Renal pelvis (tissue), 4 donors: Measurements from ENCODE around the gene MVD. TPM values are rescaled to one million over a fixed set of nuclear protein-coding genes. Genes with fewer than 3 reads are reported as not detected.
"Not testable (repeated sequence)": the region's sequence is repeated elsewhere in the genome, so short reads cannot be mapped to it uniquely, and the experiment has no call there.

ENCODE experiments used
- DNase-seq: peaks from one replicate; pipeline ENCODE4 v3.0.0-alpha.2; 2013
- polyA plus RNA-seq, 3 donors: library from polyadenylated mRNA; unstranded; fragments of 120-200 nt; gene quantifications; one replicate each; pipeline ENCODE4 v1.2.1, GENCODE V29; 2013; ENCODE audit not compliant: insufficient read length in 3 of 3

Gene MVD
- polyA plus RNA-seq, 3 donors, result 41.0 to 49.1 (median 41.4) TPM

DNA sequence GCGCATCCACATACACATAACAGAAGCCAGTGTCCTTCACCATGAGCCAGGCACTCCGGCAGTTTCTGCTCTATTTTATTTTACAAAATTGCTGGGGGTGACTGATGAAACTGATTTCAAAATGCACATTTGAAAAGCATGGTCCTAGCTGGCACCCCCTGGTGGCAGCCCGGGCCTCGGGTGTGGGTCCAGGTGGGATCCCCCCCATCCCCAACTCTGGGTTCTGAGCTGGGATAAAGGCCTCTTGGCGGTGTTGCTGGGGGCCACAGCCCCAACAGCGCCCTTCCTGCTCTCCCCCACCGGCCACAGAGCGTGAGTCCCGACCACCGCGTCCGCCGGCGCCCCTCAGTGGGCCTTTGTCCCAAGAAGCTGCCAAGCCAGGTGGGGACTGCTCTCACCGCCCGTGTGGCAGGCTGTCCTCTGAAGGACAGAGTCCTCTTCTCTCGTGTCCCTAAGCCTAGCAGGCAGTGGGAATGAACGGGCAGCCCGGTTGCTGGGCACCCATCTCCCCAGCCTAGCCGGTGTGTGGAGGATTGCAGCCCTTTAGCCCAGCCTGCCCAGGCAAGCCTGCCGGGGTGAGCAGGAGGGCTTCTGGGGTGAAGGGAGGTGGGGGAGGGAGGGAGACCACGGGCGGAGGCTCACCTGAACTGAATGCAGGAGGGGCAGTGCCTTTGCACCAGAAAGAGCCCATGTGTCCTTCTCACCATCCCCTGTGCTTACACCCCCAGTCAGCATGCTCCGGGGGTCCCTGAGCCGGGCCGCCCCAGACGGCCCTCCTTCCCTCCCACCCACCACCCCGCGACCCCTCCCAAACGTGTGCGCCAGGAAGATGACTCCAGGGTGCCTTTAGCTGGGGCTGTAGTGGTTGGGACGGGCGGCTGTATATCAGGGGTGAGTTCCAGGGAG lies 22.5 kb upstream of the MVD start:
- no peak for DNase-seq

DNA sequence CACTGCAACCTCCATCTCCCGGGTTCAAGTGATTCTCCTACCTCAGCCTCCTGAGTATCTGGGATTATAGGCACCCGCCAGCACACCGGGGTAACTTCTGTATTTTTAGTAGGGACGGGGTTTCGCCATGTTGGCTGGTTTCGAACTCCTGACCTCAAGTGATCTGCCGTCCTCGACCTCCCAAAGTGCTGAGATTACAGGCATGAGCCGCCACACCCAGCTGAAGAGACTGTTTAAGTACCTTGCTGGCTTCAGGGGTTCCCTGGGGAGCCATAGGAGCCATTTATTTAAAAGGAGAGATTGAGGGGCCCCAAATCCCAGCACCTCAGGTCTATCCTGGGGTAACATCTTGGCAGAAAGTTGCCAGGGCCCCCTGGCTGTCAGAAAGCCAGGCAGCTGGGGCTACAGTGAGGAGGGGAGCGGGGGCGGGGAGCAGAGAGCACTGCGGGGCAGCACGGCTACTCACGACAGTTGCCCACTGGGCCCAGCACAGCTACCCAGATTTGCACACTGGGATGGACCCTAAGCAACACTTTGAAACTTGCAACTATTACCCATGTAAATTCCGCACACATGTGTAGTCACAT lies 21.8 kb upstream of the MVD start:
- DNase-seq, result no peak

- no peak for DNase-seq
These were observed 19.0 kb upstream of the MVD start for GRCh38 chr16:88681709-88682451.

GRCh38 chr16:88681084-88681680 lies 18.3 kb upstream of the MVD start:
- no peak for DNase-seq

DNA sequence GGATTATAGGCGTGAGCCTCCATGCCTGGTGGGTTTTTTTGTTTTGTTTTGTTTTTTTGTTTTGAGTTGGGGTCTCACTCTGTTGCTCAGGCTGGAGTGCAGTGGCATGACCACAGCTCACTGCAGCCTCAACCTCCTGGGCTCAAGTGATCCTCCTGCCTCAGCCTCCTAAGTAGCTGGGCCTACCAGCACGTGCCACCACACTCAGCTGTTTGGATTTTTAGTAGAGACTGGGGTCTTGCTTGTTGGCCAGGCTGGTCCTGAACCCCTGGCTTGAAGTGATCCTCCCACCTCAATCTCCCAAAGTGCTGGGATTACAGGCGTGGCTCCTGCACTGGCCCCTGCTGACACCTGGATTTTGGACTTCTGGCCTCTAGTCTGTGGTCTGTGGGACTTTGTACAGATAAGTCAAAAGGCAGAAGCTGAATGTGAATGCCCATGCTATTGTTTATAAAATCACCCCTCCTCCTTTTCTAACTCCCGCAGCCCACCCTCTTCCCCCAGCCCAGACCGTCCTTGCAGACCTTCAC lies 17.7 kb upstream of the MVD start:
- no peak for DNase-seq

- DNase-seq, result no peak
These were observed 15.5 kb upstream of the MVD start for GRCh38 chr16:88678224-88678979.

DNA sequence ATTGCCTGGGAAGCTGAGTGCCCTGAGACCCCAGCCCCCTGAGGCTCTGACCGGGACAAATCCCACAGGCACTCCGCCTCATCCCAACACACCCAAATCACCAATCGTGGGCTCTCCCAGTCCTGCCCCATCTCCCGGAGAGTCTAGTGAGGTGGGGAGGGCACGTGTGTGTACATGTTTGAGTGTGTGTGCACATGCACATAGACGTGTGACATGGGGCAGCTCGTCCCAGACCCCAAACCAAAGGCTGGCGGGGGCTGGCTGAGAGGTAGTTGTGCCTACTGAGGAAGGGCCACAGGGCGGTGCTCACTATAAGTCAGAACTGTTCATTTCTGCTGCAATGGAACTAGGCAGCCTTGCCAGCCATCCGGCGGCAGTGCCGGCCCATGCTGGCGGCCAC lies 14.8 kb upstream of the MVD start:
- no peak for DNase-seq

DNA sequence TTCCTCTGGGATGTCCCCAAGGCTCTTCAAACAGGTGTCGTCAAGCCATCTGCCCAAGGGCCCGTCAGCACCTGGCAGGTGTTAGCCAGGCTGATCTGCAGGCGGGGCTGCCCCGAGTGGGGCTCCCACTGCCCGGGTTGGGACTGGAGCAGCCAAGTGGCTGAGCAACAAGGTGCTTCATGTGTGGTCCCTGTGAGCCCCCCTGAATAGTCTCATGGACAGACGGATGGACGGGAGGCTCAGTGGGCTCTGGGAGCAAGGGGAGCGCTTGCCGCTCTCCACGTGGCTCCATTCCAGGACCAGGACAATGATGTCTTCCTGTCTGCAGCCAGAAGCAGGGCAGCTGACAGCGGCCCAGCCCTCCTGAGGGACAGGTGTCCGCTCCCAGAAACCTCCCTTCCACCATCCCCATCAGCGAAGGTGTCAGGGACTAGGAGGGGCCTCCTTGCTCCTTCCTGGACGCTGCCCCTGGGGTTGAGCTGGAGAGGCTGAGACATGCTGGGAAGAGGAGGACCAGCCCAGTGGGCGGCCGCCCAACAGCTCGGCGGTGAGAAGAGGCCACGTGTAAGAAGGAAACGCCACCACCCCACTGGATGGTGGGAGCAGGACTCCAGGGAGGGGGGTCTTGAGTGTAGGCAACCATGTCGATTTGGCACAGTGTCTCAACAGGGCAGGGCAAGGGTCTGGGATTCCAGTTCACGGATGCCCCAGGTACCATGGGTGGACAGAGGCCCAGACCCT lies 13.8 kb upstream of the MVD start:
- DNase-seq, result no peak

GRCh38 chr16:88673716-88674379 lies 11.0 kb upstream of the MVD start:
- DNase-seq, result no peak

DNA sequence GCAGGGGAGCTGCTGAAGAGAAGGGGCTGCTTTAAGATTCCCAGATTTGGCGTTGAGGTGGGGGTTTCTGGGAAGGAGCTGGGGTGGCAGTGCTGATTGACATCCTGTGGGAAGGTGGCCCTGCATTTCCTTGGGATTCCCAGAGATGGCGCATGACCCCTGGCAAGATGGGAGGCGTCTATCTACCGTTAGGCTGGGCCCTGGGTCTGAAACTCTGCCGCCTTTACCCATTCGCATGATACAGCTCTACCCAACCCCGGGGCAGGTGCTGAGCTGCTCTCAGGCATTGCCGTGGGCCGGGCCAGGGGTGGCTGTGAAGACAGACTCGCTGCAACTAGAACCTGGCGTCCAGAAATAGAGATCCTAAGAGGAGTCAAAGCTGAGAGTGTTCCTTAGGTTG lies 9.9 kb upstream of the MVD start:
- no peak for DNase-seq

GRCh38 chr16:88671806-88672205 lies 8.9 kb upstream of the MVD start:
- DNase-seq, result no peak

- DNase-seq, result no peak
These were observed 7.1 kb upstream of the MVD start for GRCh38 chr16:88669980-88670379.

DNA sequence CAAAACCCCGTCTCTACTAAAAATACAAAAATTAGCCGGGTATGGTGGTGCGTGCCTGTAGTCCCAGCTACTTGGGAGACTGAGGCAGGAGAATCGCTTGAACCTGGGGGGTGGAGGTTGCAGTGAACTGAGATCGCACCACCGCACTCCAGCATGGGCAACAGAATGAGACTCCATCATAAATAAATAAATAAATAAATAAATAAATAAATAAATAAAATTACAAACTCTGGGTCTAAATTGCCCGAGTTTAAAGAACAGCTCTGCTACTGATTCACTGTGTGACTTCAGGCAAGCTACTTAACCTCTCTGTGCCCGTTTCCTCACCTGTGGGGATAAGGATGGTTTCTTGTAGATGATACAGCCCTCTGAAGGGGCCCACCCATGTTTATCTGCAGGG lies 6.6 kb upstream of the MVD start:
- not testable (repeated sequence) for DNase-seq

DNA sequence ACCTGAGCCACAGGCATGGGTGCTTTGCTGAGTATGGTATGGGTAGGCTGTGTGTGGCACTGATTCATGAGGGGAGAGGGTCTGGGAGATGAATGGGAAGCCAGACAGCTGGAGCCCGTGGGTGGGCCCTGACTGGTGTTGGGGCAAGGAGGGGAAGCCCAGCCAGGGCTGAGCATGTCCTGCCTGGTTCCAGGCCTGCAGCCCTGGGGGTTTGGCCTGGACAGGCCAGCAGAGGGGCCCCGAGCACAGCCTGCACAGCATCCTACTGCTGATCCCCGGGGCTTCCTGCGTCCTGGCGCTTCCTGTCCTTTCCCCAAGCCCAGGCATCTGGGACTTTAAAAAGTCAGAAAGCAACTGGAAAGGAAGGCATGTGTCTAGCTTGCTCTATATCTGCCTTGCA lies 4.6 kb upstream of the MVD start:
- no peak for DNase-seq

DNA sequence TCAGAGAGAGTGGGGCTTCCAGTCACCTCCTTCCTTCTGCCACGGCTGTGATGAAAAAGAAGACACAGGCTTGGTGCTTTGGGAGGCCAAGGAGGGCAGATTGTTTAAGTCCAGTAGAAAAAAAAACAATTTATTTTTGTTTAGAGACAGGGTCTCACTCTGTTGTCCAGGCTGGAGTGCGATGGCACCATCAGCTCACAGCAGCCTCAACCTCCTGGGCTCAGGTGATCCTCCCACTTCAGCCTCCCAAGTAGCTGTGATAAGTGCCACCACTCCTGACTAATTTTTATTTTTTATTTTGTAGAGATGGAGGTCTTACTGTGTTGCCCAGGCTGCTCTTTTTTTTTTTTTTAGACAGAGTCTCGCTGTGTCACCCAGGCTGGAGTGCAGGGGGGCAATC lies 2.7 kb upstream of the MVD start:
- no peak for DNase-seq

DNA sequence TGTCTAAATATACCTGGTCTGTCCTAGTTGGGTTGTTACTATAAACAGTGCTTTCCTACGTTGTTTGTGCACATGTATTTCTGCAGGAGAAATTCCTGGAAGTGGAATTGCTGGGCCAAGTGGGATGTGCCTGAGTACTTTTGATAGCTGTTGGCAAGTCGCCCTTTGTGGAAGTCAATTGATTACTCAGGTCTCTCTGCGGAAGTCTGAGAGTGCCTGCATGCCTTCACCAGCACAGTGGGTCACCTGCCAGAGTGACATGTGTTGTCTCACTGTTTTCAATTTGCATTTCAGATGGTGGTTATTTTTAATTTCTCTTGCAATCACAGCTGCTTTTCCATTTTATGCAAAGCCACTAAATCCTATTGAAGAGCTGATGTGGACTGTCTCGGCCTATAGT lies 2.3 kb upstream of the MVD start:
- no peak for DNase-seq

- DNase-seq, result no peak
These were observed 559 bp downstream of the MVD start for GRCh38 chr16:88662222-88662842.

DNA sequence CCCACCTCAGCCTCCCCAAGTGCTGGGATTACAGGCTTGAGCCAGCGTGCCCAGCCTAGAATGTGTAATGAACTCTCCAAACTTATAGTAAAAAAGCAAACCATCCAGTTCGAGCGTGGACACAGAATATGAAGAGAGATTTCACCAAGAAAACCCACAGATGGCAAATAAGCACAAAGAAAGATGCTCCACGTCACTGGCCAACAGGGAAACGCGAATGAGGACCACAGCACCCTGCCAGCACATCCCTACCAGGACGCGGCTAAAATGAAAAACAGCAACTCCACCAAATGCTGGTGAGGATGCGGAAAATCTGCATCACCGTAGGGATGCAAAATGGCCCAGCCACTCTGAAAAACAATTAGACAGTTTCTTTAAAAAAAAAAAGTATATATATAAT lies 1.4 kb downstream of the MVD start:
- no peak for DNase-seq

GRCh38 chr16:88659160-88659559 lies 3.7 kb downstream of the MVD start:
- DNase-seq, result no peak

DNA sequence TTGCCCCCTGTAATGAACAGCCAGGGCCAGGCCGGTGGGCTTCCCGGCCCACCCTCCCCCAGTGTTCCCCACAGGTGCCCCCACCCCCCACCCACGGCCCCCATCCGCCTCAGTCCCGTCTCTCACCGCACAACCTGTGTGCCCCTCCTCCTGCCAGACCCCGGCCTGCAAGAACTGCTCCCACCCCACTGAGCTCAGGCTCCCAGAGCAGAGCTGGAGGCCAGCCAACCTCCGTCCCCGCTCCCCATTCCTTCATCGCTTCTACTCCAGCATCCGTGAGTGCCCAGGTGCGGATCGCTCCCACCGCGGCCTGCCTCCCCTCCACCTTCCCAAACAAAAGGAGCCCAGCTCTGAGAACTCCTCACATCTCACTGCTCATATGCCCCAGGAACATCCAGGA lies 4.2 kb downstream of the MVD start:
- no peak for DNase-seq
